ENCODE data around the gene SMARCA2.

Gene SMARCA2

DNA sequence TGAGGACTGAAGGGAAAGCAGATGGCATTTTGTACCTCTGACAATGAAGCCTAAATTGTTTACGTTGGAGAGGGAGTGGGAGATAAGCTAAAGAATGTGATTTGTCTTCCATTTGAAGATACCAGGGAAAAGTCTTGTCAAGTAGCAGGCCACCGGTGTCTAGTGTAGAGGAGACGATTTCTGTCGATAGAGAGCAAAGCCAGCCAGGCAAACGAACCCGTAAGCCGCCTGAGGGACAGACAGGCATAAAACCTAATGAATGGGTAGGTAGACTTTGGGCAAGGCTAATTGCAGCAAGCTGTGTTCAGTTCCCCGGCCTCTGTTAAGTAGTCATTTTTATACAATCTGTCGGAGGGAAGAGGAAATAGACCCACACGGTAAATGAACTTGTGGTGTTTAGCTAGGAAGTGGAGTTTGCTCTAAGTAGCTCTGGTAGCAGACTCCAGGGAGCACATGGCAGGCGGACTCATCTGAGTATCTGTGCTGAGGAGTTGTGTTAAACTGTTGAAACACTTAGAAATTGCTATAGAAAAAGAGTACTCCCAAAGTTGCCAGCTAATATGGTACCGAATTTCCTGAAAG is 28.8 kb downstream of the SMARCA2 start:
- DNase-seq (ENCODE audit: low spot score): no peak
- CTCF ChIA-PET: interaction anchor here (0.5 kb wide), 1 partner anchor 132 kb away, joined by 3 read pairs; no protein-coding TSS in a partner anchor
- POLR2A ChIA-PET (ENCODE audit: low non-redundant PET): no interaction called here
- no peak overlapping the region for H3K27ac ChIP-seq
- TF ChIP-seq, protein P1, sequence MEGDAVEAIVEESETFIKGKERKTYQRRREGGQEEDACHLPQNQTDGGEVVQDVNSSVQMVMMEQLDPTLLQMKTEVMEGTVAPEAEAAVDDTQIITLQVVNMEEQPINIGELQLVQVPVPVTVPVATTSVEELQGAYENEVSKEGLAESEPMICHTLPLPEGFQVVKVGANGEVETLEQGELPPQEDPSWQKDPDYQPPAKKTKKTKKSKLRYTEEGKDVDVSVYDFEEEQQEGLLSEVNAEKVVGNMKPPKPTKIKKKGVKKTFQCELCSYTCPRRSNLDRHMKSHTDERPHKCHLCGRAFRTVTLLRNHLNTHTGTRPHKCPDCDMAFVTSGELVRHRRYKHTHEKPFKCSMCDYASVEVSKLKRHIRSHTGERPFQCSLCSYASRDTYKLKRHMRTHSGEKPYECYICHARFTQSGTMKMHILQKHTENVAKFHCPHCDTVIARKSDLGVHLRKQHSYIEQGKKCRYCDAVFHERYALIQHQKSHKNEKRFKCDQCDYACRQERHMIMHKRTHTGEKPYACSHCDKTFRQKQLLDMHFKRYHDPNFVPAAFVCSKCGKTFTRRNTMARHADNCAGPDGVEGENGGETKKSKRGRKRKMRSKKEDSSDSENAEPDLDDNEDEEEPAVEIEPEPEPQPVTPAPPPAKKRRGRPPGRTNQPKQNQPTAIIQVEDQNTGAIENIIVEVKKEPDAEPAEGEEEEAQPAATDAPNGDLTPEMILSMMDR (conservative IDR thresholded peaks at IDR 0.05; ENCODE audit: low read depth): no peak

DNA sequence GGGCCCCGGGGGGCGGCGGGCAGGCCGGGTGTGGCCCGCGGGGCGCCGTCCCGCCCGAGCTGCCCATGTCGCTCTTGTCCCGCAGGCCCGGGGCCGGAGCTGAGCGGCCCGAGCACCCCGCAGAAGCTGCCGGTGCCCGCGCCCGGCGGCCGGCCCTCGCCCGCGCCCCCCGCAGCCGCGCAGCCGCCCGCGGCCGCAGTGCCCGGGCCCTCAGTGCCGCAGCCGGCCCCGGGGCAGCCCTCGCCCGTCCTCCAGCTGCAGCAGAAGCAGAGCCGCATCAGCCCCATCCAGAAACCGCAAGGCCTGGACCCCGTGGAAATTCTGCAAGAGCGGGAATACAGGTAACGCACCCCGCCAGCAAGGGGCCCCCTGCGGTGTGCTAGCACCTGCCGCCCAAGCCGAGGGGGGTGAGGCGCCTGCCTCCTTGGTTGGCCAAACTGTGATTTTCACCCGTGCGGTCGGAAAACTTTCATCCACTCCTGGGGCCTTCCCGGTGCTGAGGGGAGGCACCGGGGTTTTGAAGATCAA is 32.1 kb downstream of the SMARCA2 start:
- POLR2A ChIA-PET (ENCODE audit: low non-redundant PET): no interaction called here
- TF ChIP-seq, protein P1 (conservative IDR thresholded peaks at IDR 0.05; ENCODE audit: low read depth): no peak
- no peak for DNase-seq (ENCODE audit: low spot score)
- CTCF ChIA-PET: no interaction called here
- no peak overlapping the region for H3K27ac ChIP-seq

DNA sequence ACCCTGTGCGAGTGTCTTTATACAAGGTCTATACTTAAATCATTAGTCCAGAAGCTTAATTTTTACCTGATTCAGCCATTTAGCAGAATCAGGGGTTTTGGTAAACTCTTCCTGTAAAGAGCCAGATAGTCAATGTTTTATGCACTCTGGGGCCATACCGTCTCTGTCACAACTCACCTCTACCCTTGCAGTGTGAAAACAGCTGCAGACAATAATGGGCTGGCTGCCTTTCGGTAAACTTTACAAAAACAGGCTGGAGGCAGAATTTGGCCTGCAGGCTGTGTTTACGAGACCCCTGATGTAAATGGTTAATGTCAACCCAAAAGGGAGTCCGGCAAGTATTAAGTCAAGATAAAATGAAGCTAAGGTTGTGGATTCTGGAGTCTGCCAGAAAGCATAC is 32.8 kb downstream of the SMARCA2 start:
- CTCF ChIA-PET: no interaction called here
- POLR2A ChIA-PET (ENCODE audit: low non-redundant PET): no interaction called here
- TF ChIP-seq, protein P1 (conservative IDR thresholded peaks at IDR 0.05; ENCODE audit: low read depth): no peak
- no peak overlapping the region for H3K27ac ChIP-seq
- no peak for DNase-seq (ENCODE audit: low spot score)

DNA sequence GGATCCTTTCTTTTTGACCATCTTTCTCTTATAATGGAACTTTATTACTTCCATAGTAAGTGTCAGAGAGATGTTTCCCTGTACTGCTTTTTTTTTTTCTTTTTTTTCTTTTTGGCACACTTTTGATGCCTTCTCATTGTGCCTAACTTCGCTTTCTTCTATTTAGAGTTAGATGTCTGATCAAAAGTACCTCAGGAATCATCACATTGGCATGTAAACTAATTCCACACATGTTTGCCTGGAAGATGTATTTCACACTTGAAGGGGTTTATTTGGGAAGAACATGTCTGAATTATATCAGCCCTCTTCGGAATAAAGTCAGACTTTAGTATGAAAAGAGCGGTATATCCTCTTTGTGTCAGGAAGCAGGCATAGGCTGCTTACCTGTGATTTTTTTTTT is 35.1 kb downstream of the SMARCA2 start:
- DNase-seq (ENCODE audit: low spot score): no peak
- no peak overlapping the region for H3K27ac ChIP-seq
- ChIA-PET CTCF (no interaction called here), POLR2A (ENCODE audit: low non-redundant PET) (no interaction called here)
- TF ChIP-seq, protein P1 (conservative IDR thresholded peaks at IDR 0.05; ENCODE audit: low read depth): no peak

DNA sequence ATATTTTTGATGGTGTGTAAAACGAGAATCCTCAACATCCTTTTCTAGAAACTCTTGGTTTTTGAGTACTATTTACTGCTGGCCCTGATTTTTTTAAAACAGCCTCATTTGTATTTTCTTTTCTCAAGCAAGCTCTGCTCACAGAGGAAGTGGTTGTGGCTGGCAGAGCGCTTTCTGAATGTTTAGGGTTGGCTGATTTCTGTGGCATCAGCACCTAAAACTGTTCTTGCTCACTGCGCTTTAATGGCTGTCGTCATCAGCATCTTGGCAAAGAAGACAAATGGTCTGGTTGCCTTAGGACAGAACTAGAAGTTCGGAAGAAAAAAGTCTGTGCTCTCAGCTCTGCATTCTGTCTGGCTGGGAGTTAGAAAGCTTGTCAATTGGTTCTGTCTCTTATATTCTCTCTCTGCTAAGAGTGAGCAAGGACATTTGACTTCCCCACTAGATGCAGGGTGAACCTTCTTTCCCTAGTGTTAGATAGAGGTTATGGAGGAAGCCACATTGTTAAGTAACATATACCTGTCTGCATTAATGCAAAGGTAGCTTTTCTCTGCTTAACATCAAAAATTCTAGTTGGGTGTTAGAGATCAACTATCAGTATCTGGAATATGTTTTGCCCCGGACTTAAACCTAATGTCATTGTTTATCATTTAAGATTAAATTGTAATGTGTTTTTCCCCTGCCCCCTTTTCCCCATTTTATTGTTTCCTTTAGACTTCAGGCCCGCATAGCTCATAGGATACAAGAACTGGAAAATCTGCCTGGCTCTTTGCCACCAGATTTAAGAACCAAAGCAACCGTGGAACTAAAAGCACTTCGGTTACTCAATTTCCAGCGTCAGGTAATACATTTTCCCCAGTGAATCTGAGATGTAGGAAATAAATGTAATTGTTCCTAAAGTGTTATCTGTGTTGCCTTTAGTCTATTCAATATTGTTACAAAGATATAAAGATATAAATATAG is 39.0 kb downstream of the SMARCA2 start:
- POLR2A ChIA-PET (ENCODE audit: low non-redundant PET): no interaction called here
- CTCF ChIA-PET: interaction anchor here (0.5 kb wide), 1 partner anchor 43 kb away, joined by 3 read pairs; no protein-coding TSS in a partner anchor
- TF ChIP-seq, protein P1 (conservative IDR thresholded peaks at IDR 0.05; ENCODE audit: low read depth): no peak
- no peak overlapping the region for H3K27ac ChIP-seq
- DNase-seq (ENCODE audit: low spot score): no peak

DNA sequence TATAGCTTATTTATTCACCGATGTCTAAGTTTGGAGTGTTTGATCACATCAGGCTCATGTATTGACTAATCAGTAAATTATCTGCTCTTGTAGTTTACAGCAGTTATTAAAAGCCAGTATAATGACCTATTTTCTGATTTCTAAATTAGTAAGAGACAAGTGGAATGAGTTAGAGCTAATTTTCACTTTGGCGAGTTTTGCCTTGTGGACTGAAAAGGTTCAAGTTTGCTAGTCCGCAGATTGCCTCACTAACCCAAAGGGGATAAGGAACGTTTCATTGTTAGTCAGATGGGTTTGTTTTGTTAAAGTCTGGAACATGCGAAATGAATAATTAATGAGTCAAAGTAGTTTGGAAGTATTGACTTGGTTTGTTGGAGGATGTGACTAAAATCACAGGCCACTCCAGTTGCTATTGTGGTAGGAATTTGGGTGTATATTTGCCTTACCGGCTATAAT is 40.1 kb downstream of the SMARCA2 start:
- H3K27ac ChIP-seq: no peak overlapping the region
- ChIA-PET POLR2A (ENCODE audit: low non-redundant PET) (no interaction called here), CTCF (interaction anchor here (0.5 to 0.6 kb wide), 2 partner anchors 32 to 42 kb away, joined by 3 read pairs; no protein-coding TSS in a partner anchor)
- TF ChIP-seq, protein P1 (conservative IDR thresholded peaks at IDR 0.05; ENCODE audit: low read depth): no peak
- no peak for DNase-seq (ENCODE audit: low spot score)
